Measurements from ENCODE around the gene FCRLA. TPM values are rescaled to one million over a fixed set of nuclear protein-coding genes. Genes with fewer than 3 reads are reported as not detected.

Gene FCRLA
- total RNA-seq, 1 donor from 2014 or later = 0.22 TPM

DNA sequence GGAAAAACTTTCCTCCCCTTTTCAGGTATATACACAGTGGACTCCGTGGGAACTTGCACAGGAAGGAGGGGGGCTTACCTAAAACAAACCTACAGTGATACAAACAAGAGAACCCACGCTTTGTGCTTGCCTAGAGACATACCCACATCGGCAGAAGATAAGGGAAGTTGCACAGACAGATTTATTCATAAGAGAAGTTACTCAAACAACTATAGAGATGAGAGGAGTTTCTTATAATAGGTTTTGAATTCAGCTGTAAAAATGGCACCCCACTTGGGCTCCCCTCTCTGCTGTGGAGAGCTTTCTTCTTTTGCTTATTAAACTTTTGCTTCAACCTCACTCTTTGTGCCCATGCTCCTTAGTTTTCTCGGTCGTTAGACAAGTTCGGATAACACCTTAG is 40.8 kb downstream of the FCRLA start:
- H3K36me3 Mint-ChIP-seq = peaks cover 4% of the 10 kb centered on the region
- no peak for DNase-seq (ENCODE audit: extremely low spot score, unreplicated experiment)
- TF ChIP-seq, protein P1, sequence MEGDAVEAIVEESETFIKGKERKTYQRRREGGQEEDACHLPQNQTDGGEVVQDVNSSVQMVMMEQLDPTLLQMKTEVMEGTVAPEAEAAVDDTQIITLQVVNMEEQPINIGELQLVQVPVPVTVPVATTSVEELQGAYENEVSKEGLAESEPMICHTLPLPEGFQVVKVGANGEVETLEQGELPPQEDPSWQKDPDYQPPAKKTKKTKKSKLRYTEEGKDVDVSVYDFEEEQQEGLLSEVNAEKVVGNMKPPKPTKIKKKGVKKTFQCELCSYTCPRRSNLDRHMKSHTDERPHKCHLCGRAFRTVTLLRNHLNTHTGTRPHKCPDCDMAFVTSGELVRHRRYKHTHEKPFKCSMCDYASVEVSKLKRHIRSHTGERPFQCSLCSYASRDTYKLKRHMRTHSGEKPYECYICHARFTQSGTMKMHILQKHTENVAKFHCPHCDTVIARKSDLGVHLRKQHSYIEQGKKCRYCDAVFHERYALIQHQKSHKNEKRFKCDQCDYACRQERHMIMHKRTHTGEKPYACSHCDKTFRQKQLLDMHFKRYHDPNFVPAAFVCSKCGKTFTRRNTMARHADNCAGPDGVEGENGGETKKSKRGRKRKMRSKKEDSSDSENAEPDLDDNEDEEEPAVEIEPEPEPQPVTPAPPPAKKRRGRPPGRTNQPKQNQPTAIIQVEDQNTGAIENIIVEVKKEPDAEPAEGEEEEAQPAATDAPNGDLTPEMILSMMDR (conservative IDR thresholded peaks at IDR 0.05) = no peak
- peaks cover 16% of the 10 kb centered on the region for H3K4me1 Mint-ChIP-seq (ENCODE audit: unreplicated experiment)
- no peak overlapping the region for H3K27ac Mint-ChIP-seq
- no peaks in the 10 kb centered on the region for H3K9me3 Mint-ChIP-seq
- peaks cover 21% of the 10 kb centered on the region for H3K27me3 Mint-ChIP-seq
- H3K4me3 Mint-ChIP-seq = no peak overlapping the region

DNA sequence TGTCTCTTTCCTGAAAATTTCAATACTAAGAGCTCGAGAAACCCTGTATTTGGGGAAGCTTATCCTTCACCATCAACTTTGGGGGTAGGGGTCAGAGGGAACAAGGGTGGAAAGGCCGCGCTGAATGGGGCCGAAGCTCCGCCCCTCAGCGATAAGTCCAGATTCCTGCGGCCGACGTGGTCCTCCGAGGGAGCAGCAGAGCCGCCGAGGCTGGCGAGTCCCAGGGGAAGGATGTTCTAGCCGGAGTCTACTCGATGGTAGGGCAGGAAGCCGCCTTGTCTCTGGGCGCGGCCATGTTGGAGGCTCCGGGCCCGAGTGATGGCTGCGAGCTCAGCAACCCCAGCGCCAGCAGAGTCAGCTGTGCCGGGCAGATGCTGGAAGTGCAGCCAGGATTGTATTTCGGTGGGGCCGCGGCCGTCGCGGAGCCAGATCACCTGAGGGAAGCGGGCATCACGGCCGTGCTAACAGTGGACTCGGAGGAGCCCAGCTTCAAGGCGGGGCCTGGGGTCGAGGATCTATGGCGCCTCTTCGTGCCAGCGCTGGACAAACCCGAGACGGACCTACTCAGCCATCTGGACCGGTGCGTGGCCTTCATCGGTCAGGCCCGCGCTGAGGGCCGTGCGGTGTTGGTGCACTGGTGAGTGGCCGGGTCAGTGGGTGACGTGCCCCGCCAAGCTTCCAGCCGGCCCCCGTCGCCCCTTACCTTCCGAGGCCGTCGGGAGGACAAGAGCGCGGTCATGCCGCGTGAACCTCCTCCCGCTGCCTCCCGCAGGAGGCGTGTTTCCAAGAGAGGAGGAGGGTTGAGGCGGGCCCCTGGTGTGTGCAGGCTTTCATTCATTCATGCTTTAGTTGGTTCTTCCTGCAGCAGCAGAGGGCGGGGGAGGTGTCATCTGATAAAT is 42.7 kb downstream of the FCRLA start, which contains the start of gene DUSP12:
Gene DUSP12, plus strand, starts transcription at position 278 of the 899 bp plus-strand sequence. Its CDS starts 16 bp downstream, at position 294.
- DNase-seq (ENCODE audit: extremely low spot score, unreplicated experiment) = peak; percentile 93
- peak within 1 kb of the TSS; percentile 99 for H3K4me3 Mint-ChIP-seq
- H3K9me3 Mint-ChIP-seq = no peaks in the 10 kb centered on the region
- H3K4me1 Mint-ChIP-seq (ENCODE audit: unreplicated experiment) = peaks cover 16% of the 10 kb centered on the region
- H3K27ac Mint-ChIP-seq = peak within 1 kb of the TSS; percentile 96
- H3K36me3 Mint-ChIP-seq = peaks cover 15% of the 10 kb centered on the region
- H3K27me3 Mint-ChIP-seq = peaks cover 15% of the 10 kb centered on the region
- TF ChIP-seq, protein P1 (conservative IDR thresholded peaks at IDR 0.05) = no peak

DNA sequence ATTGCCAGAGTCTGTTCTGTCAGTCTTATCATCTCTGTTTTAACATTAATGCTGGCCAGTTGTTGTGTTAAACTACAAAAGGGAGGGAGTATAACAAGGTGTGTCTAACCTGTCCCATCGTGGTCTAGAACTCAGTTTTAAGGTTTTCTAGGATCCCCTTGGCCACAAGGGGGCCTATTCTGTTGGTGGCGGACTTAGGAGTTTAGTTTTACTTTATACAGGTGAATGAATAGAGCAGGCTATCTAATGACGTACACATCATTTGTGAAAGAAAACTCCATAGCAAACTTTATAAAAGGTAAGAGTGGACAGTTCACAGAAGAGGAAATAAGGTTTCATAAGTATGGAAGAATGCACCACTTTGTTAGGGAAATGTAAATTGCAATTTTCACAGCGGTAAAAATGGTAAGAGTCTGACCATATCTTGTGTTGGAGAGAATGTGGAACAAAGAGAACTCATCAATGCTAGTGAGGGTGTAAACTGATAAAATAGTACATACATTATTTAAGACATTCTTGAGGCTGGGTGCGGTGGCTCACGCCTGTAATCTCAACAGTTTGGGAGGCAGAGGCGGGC is 56.6 kb downstream of the FCRLA start:
- Mint-ChIP-seq H3K4me3 (peak overlapping the region; percentile 77), H3K4me1 (ENCODE audit: unreplicated experiment) (peaks cover 4% of the 10 kb centered on the region), H3K9me3 (no peaks in the 10 kb centered on the region), H3K27me3 (no peaks in the 10 kb centered on the region), H3K36me3 (peaks cover 3% of the 10 kb centered on the region), H3K27ac (peak overlapping the region; percentile 58)
- TF ChIP-seq, protein P1 (conservative IDR thresholded peaks at IDR 0.05) = peak; percentile 75
- DNase-seq (ENCODE audit: extremely low spot score, unreplicated experiment) = no peak

Other genes starting within 250 kb of the FCRLA start
- gene FCGR2A, start 201.8 kb upstream of the FCRLA start, total RNA-seq (ENCODE audit: low replicate concordance) = 0.62 and 2.1 TPM in 2 replicates
- gene HSPA6, start 182.7 kb upstream of the FCRLA start, total RNA-seq (ENCODE audit: low replicate concordance) = 0.77 and 1.0 TPM in 2 replicates
- gene FCGR3A, start 157.4 kb upstream of the FCRLA start, total RNA-seq (ENCODE audit: low replicate concordance) = 0.17 TPM in 1 of 2 replicates, not detected in the other
- not detected in 2 replicates for gene FCGR3B, start 76.1 kb upstream of the FCRLA start, total RNA-seq (ENCODE audit: low replicate concordance)
- 0.19 and 0.33 TPM in 2 replicates for gene FCGR2B, start 44.1 kb upstream of the FCRLA start, total RNA-seq (ENCODE audit: low replicate concordance)
- gene FCRLB, start 14.3 kb downstream of the FCRLA start, total RNA-seq (ENCODE audit: low replicate concordance) = 0.45 and 0.82 TPM in 2 replicates
- 23.7 and 34.0 TPM in 2 replicates for gene DUSP12, start 42.6 kb downstream of the FCRLA start, total RNA-seq (ENCODE audit: low replicate concordance)
- 21.7 and 22.9 TPM in 2 replicates for gene ATF6, start 59.1 kb downstream of the FCRLA start, total RNA-seq (ENCODE audit: low replicate concordance)